ENCODE results near the gene DKKL1. TPM values are rescaled to one million over a fixed set of nuclear protein-coding genes. Genes with fewer than 3 reads are reported as not detected.
"Not testable (repeated sequence)": the region's sequence is repeated elsewhere in the genome, so short reads cannot be mapped to it uniquely, and the experiment has no call there.

Gene DKKL1
- 1.1 TPM for polyA plus RNA-seq

DNA sequence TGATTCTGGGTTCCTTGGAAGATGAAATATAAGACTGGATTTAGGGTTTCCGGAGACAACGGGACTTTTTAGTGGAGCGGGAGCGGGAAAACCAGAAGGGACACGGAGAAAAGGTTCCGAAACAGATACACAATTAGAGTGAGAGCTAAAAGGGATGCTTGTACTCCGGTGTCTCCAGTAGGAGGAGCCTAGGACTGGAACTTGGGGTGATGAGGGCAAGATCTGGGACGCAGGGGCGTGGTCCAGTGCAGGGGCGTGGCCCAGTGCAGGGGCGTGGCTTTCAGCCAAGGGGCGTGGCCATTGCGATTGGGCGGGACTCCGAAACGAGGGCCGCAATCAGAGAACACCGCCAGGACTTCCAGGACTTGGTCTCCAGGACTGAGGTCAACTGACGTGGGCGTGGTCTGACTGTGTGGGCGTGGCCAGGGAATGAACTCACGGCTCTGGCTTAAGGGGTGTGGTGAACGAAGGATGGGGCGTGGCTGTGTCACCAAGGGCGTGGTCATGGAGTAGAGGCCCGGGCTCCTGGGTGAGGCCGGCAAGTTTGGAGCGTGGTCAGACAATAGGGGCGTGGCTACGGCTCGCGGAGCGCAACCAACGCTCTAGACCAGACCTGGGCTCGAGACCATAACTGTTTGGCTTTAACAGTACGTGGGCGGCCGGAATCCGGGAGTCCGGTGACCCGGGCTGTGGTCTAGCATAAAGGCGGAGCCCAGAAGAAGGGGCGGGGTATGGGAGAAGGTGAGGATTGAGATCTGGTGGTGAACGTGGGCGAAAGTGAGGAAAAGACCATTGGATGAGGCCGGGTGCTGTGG, at the start of gene DKKL1:
Gene DKKL1 (plus strand): TSS at position 610 of the 815 bp plus-strand sequence. CDS start 122 bp downstream, at position 732.
- H3K27me3 Mint-ChIP-seq: peaks cover 3% of the 10 kb centered on the region
- H3K27ac Mint-ChIP-seq: peak within 1 kb of the TSS in 2 of 3 donors; percentile 17 to 95
- H3K9me3 Mint-ChIP-seq: no peaks in the 10 kb centered on the region
- H3K4me1 Mint-ChIP-seq: peaks cover 8 to 22% (median 16%) of the 10 kb centered on the region in 3 donors
- H3K36me3 Mint-ChIP-seq: no peaks in the 10 kb centered on the region
- H3K4me3 Mint-ChIP-seq: no peak within 1 kb of the TSS

DNA sequence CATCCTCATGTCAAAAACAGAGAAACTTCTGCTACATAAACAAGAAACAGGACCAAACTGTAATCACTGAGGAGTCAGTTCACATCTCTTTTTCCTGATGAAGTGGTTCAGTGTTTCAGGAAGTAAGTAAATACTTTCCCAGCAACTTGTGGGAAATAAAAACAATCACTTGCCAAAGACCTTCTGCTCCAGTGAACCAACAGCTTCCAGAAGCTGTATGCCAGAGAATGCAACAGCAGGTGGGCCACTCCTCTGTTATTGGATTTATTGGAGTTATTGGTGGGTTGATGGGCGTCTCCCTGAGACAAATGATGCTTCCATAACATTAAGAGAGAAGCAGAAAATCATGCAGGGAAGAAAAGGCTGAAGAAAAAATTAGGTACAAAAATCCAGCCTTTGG, 48.6 kb upstream of the DKKL1 start:
- Mint-ChIP-seq H3K27ac (peak overlapping the region in 2 of 3 donors; percentile 8 to 14), H3K27me3 (no peaks in the 10 kb centered on the region), H3K4me3 (no peak overlapping the region), H3K36me3 (peaks cover 27% of the 10 kb centered on the region), H3K4me1 (peaks cover 23 to 28% (median 24%) of the 10 kb centered on the region in 3 donors), H3K9me3 (peaks cover 0 to 13% (median 13%) of the 10 kb centered on the region in 3 donors)

DNA sequence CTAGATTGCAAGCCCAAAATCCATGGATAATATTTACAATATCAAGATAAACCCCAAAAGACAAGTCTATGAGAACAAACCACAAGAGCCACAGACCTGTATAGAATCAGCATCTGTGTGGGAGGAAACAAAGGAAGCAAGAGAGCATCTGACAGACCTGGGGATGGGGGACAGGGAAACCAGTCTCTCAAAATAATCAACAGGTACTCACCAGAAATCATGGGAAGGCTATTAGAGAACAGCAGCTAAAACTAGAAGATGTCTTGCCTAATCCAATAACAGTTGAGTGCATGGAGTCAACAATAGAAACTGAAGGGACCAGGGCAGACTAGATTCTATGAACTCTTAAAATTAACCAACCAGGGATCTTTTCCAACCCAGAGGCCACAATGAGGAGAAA, 47.4 kb upstream of the DKKL1 start:
- H3K36me3 Mint-ChIP-seq: peaks cover 30% of the 10 kb centered on the region
- peaks cover 19 to 31% (median 22%) of the 10 kb centered on the region in 3 donors for H3K4me1 Mint-ChIP-seq
- H3K27me3 Mint-ChIP-seq: no peaks in the 10 kb centered on the region
- H3K27ac Mint-ChIP-seq: no peak overlapping the region
- H3K9me3 Mint-ChIP-seq: peaks cover 0 to 21% (median 13%) of the 10 kb centered on the region in 3 donors
- H3K4me3 Mint-ChIP-seq: no peak overlapping the region

DNA sequence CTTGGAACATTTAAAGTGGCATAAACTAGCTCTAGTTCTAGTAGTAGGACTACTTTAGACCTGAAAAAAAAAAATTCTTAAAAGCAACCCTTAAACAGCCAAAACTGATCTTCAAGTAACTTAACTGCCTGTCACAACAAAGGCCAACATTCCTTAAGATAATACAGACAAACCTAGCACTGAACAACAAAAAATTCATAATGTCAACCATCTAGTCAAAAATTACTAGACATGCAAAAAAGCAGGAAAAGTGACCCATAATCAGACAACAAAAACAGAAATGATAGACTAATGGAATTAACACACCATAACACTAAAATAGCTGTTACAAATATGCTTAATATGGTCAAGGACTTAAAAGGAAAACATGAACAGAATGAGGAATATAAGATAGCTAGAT, 45.4 kb upstream of the DKKL1 start:
- H3K4me3 Mint-ChIP-seq: peak overlapping the region in 2 of 4 donors; percentile 66 to 68
- H3K27me3 Mint-ChIP-seq: no peaks in the 10 kb centered on the region
- no peak overlapping the region for H3K27ac Mint-ChIP-seq
- H3K4me1 Mint-ChIP-seq: peaks cover 13 to 31% (median 21%) of the 10 kb centered on the region in 3 donors
- peaks cover 34% of the 10 kb centered on the region for H3K36me3 Mint-ChIP-seq
- peaks cover 0 to 23% (median 13%) of the 10 kb centered on the region in 3 donors for H3K9me3 Mint-ChIP-seq

DNA sequence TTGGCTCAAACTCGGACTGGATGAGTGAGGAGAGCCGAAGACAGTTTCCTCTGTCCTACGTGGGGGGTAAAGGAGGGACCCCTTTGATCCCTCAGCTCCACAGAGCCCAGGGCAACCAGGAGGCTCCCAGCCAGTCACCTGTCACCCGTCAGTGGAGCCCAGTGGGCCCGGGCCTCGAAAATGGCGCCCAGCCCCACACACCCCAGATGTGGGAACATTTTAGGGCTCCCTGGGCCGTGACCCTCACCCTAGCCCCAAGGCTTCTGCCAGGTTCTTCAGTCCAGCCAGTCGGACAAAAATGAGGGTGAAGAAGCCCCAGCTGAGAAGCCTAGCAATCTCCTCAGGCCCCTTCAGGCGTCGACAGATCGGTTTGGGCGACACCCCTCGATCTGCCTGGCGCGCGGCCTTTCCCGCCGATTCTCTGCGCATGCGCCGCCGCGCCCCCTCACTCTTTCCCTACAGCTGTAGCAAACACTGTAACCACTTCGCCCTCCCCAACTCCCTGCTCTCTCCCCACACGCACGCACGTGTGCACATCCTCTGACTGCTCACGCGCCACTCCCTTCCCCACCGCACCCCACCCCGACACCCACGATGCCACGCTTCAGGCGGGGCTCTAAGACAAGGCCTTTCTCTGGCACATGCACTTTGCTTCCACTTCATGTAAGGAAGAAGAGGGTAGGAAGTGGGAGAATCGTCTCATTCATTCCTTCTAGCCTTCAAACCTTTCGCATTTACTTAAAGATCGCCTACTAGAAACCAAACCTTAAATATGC, 38.7 kb upstream of the DKKL1 start, which contains the start of gene SLC6A16:
Gene SLC6A16 (minus strand): TSS at position 391 of the 776 bp plus-strand sequence. CDS start 13,844 bp downstream, outside the sequence.
- peaks cover 34 to 42% (median 38%) of the 10 kb centered on the region in 3 donors for H3K4me1 Mint-ChIP-seq
- H3K9me3 Mint-ChIP-seq: peaks cover 0 to 10% (median 0%) of the 10 kb centered on the region in 3 donors
- H3K27me3 Mint-ChIP-seq: peaks cover 2% of the 10 kb centered on the region
- peak within 1 kb of the TSS; percentile 30 to 88 (median 76) for H3K4me3 Mint-ChIP-seq
- H3K27ac Mint-ChIP-seq: peak within 1 kb of the TSS; percentile 86 to 97 (median 90)
- H3K36me3 Mint-ChIP-seq: peaks cover 19% of the 10 kb centered on the region

DNA sequence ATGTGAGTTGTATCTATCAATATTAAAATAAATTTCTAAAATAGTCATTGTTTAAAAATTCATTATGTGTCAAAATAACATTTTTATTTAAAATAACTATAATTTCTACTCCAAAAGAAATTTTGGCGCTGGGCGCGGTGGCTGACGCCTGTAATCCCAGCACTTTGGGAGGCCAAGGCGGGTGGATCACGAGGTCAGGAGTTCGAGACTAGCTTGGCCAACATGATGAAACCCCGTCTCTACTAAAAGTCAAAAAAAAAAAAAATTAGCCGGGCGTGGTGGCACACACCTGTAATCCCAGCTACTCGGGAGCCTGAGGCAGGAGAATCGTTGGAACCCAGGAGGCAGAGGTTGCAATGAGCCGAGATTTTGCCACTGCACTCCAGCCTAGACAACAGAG, 37.9 kb upstream of the DKKL1 start:
- H3K36me3 Mint-ChIP-seq: peaks cover 19% of the 10 kb centered on the region
- peak overlapping the region; percentile 30 to 88 (median 76) for H3K4me3 Mint-ChIP-seq
- H3K9me3 Mint-ChIP-seq, H3K27me3 Mint-ChIP-seq: not testable (repeated sequence)
- H3K4me1 Mint-ChIP-seq: peaks cover 39 to 43% (median 42%) of the 10 kb centered on the region in 3 donors
- H3K27ac Mint-ChIP-seq: peak overlapping the region; percentile 86 to 97 (median 90)

DNA sequence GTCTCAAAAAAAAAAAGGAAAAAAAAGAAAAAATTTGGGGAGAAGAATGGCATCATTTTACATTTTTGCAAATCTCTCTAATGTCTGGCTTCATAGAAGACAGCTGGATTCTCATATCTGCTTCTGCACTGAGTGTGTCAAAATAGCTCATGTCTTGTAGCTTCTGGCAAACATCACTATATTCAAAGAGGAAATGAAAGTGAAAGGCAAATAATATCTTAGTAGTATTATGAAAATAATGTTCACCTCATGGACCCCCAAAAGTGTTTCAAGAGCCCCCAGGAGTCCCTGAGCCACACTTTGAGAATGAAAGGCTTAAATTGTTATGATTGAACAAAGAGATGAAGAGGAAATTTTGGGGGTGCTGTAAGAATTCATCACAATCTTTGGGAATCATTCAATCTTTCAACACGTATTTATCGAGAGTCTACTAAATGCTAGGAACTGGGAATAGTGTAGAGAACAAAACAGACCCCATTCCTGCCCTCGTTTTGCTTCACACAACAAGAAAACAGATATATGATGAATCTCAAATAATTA, 37.4 kb upstream of the DKKL1 start:
- Mint-ChIP-seq H3K4me3 (peak overlapping the region; percentile 64 to 88 (median 76)), H3K4me1 (peaks cover 39 to 48% (median 42%) of the 10 kb centered on the region in 3 donors), H3K9me3 (peaks cover 0 to 4% (median 0%) of the 10 kb centered on the region in 3 donors), H3K27me3 (peaks cover 2% of the 10 kb centered on the region), H3K36me3 (peaks cover 18% of the 10 kb centered on the region), H3K27ac (peak overlapping the region; percentile 78 to 97 (median 86))

DNA sequence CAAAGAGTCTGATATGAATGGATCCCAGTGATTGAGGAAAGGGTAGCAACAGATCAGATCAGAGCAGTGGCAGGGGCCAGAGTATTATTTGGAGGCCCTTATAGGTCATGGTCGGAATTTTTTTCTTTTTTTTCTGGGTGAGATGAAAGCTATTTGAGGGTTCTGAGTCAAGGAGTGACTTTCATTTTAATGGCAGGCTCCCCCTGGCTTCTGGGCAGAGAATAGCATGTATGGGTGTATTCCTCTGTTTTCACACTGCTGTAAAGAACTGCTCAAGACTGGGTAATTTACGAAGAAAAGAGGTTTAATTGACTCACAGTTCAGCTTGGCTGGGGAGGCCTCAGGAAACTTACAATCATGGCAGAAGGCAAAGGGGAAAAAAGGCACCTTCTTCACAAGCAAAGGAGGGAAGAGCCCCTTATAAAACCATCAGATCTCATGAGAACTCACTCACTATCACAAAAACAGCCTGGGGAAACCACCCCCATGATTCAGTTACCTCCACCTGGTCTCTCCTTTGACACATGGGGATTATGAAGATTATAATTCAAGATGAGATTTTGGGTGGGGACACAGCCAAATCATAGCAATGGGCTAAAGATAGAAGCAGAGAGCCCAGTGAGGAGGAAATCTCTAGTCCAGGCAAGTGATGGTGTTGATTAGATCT, 35.7 kb upstream of the DKKL1 start:
- Mint-ChIP-seq H3K4me3 (peak overlapping the region; percentile 66 to 93 (median 79)), H3K27ac (peak overlapping the region; percentile 80 to 98 (median 98)), H3K36me3 (peaks cover 14% of the 10 kb centered on the region), H3K4me1 (peaks cover 45 to 57% (median 55%) of the 10 kb centered on the region in 3 donors), H3K9me3 (peaks cover 0 to 1% (median 0%) of the 10 kb centered on the region in 3 donors), H3K27me3 (peaks cover 3% of the 10 kb centered on the region)

DNA sequence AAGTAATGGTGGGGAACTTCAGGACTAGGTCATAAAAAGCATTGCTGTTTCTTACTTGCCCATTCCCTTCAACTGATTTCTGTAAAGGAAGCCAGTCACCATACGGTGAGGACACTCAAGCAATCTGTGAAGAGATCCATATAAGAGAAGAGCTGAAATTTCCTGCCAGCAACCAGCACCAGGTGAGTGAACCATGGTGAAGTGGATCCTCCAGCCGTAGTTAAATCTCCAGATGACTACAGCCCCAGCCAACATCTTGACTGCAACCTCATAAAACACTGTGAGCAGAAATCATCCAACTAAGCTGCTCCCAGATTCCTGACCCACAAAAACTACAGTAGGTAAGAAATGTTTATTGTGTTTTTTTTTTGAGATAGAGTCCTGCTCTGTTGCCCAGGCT, 34.9 kb upstream of the DKKL1 start:
- H3K27ac Mint-ChIP-seq: peak overlapping the region; percentile 80 to 98 (median 98)
- H3K27me3 Mint-ChIP-seq: peaks cover 3% of the 10 kb centered on the region
- peaks cover 13% of the 10 kb centered on the region for H3K36me3 Mint-ChIP-seq
- H3K4me3 Mint-ChIP-seq: peak overlapping the region; percentile 66 to 93 (median 79)
- H3K9me3 Mint-ChIP-seq: peaks cover 0 to 1% (median 0%) of the 10 kb centered on the region in 3 donors
- H3K4me1 Mint-ChIP-seq: peaks cover 49 to 59% (median 53%) of the 10 kb centered on the region in 3 donors

DNA sequence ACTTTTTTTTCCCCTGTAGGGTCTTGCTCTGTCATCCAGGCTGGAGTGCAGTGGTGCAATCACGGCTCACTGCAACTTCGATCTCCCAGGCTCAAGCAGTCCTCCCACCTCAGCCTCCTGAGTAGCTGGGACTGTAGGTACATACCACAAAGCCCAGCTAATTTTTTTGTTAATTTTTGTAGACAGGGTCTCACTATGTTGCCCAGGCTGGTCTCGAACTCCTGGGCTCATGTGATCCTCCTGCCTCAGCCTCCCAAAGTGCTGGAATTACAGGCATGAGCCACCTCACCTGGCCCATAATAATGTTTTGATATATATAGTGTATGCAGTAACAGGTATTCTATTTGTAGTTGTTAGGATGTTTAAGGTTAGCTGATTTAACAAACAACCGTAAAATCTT, 32.5 kb upstream of the DKKL1 start:
- H3K27ac Mint-ChIP-seq: peak overlapping the region; percentile 80 to 99 (median 86)
- not testable (repeated sequence) for H3K27me3 Mint-ChIP-seq, H3K9me3 Mint-ChIP-seq
- H3K36me3 Mint-ChIP-seq: peaks cover 13% of the 10 kb centered on the region
- peak overlapping the region; percentile 63 to 98 (median 79) for H3K4me3 Mint-ChIP-seq
- peaks cover 53 to 57% (median 53%) of the 10 kb centered on the region in 3 donors for H3K4me1 Mint-ChIP-seq

DNA sequence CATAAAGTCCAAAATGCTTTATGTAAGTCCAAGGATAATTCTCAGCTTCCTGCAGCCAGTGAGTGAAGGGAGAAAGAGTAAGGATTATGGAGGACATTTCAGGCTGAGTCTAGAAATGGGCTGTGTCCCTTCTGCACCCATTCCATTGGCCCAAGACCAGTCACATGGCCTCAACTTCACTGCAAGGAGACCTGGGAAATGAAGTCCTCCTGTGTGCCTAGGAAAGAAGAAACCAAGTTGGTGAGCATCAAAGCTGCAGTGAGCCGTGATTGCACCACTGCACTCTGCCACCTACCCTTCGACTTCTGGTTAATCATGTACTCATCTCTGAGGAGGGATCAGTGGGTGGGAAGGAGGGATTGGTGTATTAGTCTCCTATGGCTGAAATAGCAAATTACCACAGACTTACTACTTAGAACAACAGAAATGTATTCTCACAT, 32.0 kb upstream of the DKKL1 start:
- Mint-ChIP-seq H3K9me3 (peaks cover 0 to 1% (median 0%) of the 10 kb centered on the region in 3 donors), H3K4me3 (peak overlapping the region; percentile 63 to 98 (median 79)), H3K4me1 (peaks cover 50 to 55% (median 53%) of the 10 kb centered on the region in 3 donors), H3K27ac (peak overlapping the region; percentile 80 to 99 (median 86)), H3K27me3 (peaks cover 1% of the 10 kb centered on the region), H3K36me3 (peaks cover 14% of the 10 kb centered on the region)

DNA sequence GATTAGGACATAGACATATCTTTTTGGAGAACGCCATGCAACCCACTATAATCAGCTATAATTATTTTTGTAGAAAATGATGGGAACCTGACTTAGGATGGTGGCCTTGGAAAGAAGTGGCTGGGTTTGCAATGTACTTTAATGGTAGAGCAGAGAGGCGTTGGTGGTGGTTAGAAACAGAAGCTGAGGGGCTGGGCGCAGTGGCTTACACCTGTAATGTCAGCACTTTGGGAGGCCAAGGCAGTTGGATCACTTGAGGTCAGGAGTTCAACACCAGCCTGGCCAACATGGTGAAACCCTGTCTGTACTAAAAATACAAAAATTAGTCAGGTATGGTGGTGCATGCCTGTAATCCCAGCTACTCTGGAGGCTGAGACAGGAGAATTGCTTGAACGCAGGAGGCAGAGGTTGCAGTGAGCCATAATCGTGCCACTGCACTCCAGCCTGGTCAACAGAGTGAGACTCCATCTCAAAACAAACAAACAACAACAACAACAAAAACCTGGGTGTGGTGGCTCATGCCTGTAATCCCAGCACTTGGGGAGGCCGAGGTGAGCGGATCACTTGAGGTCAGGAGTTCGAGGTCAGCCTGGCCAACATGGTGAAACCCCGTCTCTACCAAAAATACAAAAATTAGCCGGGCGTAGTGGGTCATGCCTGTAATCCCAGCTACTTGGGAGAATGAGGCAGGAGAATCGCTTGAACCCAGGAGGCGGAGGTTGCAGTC, 30.8 kb upstream of the DKKL1 start:
- H3K4me3 Mint-ChIP-seq: peak overlapping the region; percentile 41 to 98 (median 94)
- H3K4me1 Mint-ChIP-seq: peaks cover 44 to 55% (median 48%) of the 10 kb centered on the region in 3 donors
- peak overlapping the region; percentile 80 to 99 (median 99) for H3K27ac Mint-ChIP-seq
- not testable (repeated sequence) for H3K27me3 Mint-ChIP-seq, H3K9me3 Mint-ChIP-seq
- H3K36me3 Mint-ChIP-seq: peaks cover 18% of the 10 kb centered on the region

DNA sequence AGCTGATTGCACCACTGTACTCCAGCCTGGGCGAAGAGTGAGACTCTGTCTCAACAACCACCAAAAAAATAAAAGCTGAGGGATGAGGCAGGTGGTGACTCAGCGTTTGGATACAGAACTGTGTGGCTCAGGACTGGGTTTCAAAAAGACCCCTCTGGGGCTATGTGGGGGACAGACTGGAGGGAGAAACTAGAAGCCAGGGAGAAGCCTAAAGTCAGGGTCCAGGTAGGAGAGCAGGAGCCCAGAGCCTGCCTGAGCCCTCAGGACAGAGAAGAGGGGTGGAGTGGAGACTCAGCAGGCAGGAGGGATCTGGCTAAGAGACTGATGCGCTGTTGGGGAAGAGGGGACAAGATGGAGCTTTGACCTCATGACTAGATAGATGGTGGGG, 30.3 kb upstream of the DKKL1 start:
- Mint-ChIP-seq H3K4me3 (peak overlapping the region; percentile 89 to 98 (median 96)), H3K9me3 (peaks cover 0 to 1% (median 0%) of the 10 kb centered on the region in 3 donors), H3K36me3 (peaks cover 16% of the 10 kb centered on the region), H3K27me3 (peaks cover 1% of the 10 kb centered on the region), H3K4me1 (peaks cover 39 to 52% (median 46%) of the 10 kb centered on the region in 3 donors), H3K27ac (peak overlapping the region; percentile 80 to 99 (median 99))
